Adipose tissue (tissue), 3 donors: ENCODE results near the gene AADACL2. TPM values are rescaled to one million over a fixed set of nuclear protein-coding genes. Genes with fewer than 3 reads are reported as not detected.

Source experiments
- H3K27ac ChIP-seq: one replicate; pipeline ENCODE4 v1.5.1; 2013; ENCODE audit warnings: low read depth, low read length
- WGBS, 3 donors: extraction: QIAGEN DNeasy Blood & Tissue Kit; methylation state at CpG; one replicate each; pipeline ENCODE4 v1.1.7; 2013; 5-methylcytosine and 5-hydroxymethylcytosine counted together
- polyA plus RNA-seq, 3 donors: library from polyadenylated mRNA; stranded (reverse); fragments of 200-250 nt; gene quantifications; one replicate each; pipeline ENCODE4 v1.2.3, GENCODE V29; 2013
- donor health status: healthy with polysubstance abuse.
- donor health status: Bipolar disorder and iron deficiency.
- donor health status: healthy.

Gene AADACL2, protein sequence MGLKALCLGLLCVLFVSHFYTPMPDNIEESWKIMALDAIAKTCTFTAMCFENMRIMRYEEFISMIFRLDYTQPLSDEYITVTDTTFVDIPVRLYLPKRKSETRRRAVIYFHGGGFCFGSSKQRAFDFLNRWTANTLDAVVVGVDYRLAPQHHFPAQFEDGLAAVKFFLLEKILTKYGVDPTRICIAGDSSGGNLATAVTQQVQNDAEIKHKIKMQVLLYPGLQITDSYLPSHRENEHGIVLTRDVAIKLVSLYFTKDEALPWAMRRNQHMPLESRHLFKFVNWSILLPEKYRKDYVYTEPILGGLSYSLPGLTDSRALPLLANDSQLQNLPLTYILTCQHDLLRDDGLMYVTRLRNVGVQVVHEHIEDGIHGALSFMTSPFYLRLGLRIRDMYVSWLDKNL
- polyA plus RNA-seq: 1 to 10 TPM in 1 of 3 donors, under 1 TPM in 2; 0.06 to 1.1 (median 0.21) TPM

DNA sequence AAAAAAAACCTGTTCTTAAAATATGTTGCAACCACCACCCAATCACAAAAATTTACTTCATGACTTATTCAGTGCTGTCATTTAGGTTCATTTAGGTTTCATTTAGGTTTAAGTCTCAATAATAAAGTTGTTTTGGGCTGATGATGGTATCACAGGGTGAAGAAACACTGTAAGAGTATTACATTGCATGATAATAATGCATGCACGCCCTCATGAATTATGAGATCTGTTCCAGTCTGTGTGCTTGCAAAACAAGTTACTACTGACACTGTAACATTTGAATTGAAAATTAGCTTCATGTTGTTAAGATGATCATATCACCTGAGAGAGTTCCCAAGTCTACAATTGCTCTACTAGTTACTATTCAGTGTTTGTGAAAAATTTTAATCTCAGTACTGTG, at the start of gene AADACL2:
TSS of gene AADACL2 (plus strand) at position 315 of the 400 bp plus-strand sequence. CDS start 109 bp downstream, outside the sequence.
- WGBS, 3 donors: 78 to 91% (median 81%) methylated on average over 1 of the region's 1 CpG
- no peak within 1 kb of the TSS for H3K27ac ChIP-seq

DNA sequence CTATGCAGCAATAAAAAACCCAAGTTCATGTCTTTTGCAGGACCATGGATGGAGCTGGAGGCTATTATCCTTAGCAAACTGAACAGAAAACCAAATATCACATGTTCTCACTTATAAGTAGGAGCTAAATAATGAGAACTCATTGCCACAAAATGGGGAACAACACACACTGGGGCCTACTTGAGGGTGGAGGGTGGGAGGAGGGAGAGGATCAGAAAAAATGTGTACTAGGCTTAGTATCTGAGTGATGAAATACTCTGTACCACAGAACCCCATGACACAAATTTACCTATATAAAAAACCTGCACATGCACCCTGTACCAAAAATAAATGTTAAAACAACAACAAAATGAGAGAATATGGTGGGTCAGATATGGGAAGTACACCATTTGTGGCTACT, 49.6 kb upstream of the AADACL2 start:
- H3K27ac ChIP-seq: no peak overlapping the region

DNA sequence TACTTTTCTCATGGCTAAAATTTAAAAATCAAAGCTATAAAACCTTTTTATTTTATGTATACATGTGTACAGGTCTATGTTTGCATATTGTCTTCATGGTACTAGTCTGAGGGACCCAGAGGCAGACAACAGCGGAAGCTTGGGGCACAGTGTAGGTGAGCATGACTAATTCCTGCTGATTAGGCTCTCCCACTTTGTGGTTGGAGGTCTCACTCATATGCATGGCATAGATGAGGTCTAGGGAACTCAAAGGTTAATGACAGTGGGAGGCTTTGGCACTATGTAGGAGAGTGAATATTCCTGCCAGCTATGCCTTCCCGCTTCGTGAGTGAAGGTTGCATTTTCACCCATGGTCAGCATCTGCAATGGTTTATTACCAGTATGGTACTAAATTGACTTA, 47.5 kb upstream of the AADACL2 start:
- WGBS, 3 donors: 84 to 93% (median 92%) methylated on average over 3 of the region's 3 CpGs

DNA sequence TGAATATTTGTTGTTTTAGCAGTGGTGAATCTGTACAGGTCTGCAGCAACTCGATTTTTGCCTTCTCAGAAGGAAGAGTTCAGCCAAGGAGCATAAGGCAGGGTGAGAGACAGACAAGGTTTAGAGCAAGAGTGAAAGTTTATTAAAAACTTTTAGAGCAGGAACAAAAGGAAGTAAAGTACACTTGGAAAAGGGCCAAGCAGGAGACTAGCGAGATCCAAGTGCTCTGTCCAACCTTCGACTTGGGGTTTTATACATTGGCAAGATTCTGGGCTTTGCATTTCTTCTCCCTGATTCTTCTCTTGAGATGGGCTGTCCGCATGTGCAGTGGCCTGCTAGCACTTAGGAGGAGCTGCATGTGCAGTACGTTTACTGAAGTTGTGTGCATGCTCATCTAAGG, 46.7 kb upstream of the AADACL2 start:
- 21 to 30% (median 28%) methylated on average over 5 of the region's 5 CpGs for WGBS, 3 donors
- H3K27ac ChIP-seq: no peak overlapping the region

More for the DNA sequence above, 47.5 kb upstream of the AADACL2 start:
- no peak overlapping the region for H3K27ac ChIP-seq

DNA sequence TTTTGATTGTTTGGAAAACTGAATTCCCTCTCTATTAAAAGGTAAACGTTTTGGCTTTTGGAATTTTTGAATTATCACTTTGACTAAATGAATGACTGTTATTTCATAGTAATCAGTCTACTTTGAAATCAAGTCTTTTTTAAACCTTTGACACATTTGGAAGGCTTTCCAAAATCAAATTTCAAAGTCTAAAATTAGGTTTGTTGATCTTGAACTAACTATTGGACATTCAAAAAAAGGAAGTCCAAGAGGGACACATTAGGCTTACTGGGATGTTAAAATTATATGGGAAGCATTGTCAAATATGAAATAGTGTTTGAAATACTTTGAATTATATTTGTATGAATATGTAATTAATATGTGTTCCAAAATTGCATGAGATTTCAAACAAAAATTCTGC, 45.2 kb upstream of the AADACL2 start:
- H3K27ac ChIP-seq: no peak overlapping the region
- 33 to 53% (median 43%) methylated on average over 1 of the region's 1 CpG for WGBS, 3 donors

DNA sequence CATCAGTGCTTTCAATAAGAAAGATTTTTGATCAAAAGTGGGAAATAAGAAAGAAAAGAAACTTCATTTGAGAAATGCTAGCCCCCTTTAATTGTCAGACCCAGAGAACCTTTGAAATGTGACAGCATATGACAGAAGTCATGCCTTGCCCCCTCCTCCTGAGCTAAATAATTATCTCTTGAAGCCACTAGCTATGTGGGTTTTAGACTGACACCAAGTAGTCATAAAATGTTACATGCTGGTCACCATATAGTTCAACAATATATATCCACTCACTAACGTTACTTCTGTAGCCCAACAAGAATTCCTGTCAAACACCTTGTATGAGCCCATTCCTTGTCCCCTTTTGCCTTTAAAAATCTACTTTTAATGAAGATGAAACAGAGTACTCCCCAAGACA, 43.1 kb upstream of the AADACL2 start:
- H3K27ac ChIP-seq: no peak overlapping the region
- WGBS, 3 donors: 87 to 89% (median 88%) methylated on average over 1 of the region's 1 CpG

DNA sequence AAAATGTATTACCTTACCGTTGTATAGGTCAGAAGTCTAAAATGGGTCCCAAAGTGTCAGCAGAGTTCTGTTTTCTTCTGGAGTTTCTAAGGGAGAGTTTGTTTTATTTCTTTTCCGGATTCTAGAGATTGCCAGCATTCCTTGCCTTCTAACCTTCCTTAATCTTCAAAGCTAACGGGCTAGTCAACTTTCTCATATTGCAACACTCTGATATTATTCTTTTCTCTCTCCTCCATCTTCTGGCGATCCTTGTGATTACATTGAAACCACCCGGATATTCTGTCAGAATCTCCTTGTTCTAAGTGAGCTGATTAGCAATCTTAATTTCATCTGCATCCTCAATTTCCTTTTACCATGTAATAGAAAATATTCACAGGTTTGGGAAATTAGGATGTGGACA, 36.2 kb upstream of the AADACL2 start:
- 57 to 69% (median 68%) methylated on average over 5 of the region's 5 CpGs for WGBS, 3 donors
- H3K27ac ChIP-seq: no peak overlapping the region

DNA sequence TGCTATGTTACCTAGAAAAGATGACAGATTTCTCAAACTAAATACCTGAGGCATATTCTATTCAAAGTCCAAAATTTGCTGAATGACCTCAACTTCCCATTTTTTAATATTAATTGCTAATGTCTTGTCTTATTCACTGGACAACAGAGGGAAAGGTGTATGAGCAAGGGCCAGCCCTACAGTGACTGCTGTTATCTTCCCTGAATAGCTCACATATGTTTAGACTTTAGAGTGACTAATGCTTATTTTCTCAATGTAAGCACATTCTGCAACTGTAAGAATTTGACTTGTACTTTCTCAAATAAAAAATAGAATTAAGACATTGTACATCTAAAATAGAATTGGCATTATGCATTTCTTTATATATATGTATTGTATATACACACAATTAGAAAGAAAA, 26.5 kb upstream of the AADACL2 start:
- no peak overlapping the region for H3K27ac ChIP-seq

DNA sequence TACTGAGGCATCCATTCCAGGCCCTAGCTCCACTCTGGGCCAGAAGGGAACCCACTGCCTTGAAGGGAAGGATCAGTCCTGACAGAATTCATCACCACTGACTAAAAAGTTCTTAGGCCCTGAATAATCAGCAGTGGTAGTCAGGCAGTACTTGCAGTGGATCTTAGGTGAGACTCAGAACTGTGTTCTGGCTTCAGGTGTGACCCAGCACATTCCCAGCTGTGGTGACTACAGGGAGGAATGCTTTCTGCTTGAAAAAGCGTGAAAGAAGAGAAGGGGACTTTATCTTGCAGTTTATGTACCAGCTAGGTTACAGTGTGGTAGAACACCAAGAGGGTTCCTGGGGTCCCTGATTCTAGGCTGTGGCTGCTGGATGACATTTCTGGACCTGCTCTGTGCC, 24.9 kb upstream of the AADACL2 start:
- WGBS, 3 donors: 85 to 91% (median 90%) methylated on average over 1 of the region's 1 CpG
- no peak overlapping the region for H3K27ac ChIP-seq

DNA sequence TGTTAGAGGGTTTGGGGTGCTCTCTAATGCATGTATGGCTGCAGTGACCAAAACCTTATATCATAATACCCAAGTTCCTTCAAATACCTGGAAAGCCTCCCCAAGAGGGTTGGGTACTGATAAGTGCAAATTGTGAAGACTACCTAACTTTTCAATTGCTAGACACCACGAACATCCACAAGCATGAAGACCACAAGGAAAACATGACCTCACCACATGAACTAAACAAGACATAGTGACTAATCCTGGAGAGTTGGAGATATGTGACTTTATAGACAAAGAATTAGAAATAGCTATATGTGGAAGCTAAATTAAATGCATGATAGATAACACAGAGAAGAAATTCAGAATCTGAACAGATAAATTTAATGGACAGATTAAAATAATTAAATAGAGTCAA, 23.9 kb upstream of the AADACL2 start:
- H3K27ac ChIP-seq: no peak overlapping the region
- 55 to 83% (median 73%) methylated on average over 1 of the region's 1 CpG for WGBS, 3 donors

DNA sequence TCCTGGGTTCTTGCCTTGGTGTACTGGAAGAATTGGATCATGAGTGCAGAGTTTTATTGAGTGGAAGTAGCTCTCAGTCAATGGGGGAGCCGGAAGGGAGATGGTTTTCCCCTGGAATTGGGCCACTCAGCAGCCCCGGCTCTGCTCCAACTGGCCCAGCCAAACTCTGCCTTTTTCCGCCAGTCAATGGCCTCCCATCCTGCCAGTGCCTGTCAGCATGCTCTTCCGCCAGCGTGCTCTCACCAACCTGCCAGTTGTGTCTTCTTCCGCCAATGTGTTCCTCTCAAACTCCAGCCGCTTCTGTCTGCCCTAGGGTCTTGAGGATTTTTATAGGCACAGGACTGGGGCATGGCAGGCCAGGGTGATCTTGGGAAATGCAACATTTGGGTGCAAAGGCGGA, 12.4 kb upstream of the AADACL2 start:
- WGBS, 3 donors: 88 to 98% (median 94%) methylated on average over 8 of the region's 8 CpGs
- no peak overlapping the region for H3K27ac ChIP-seq

DNA sequence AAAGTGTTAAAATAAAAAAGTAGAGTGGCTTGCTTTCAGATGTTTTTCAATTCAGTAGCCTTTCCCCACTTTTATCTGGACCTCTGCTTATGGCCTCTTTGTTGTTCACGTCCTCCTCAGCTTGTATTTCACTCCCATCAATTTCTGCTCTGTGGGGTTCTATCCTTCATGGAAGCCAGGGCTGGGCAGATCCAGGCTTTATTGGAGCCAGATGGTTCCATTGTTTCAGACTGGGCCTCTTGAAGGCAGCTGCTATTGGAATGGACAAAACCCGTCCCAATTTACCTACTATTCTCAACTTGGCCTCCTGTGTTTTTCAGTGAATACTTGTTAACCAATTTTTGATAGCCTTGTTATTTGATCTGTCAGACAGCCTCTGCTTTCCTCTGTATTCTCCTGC, 10.9 kb upstream of the AADACL2 start:
- WGBS, 3 donors: 83 to 91% (median 87%) methylated on average over 2 of the region's 2 CpGs
- no peak overlapping the region for H3K27ac ChIP-seq

DNA sequence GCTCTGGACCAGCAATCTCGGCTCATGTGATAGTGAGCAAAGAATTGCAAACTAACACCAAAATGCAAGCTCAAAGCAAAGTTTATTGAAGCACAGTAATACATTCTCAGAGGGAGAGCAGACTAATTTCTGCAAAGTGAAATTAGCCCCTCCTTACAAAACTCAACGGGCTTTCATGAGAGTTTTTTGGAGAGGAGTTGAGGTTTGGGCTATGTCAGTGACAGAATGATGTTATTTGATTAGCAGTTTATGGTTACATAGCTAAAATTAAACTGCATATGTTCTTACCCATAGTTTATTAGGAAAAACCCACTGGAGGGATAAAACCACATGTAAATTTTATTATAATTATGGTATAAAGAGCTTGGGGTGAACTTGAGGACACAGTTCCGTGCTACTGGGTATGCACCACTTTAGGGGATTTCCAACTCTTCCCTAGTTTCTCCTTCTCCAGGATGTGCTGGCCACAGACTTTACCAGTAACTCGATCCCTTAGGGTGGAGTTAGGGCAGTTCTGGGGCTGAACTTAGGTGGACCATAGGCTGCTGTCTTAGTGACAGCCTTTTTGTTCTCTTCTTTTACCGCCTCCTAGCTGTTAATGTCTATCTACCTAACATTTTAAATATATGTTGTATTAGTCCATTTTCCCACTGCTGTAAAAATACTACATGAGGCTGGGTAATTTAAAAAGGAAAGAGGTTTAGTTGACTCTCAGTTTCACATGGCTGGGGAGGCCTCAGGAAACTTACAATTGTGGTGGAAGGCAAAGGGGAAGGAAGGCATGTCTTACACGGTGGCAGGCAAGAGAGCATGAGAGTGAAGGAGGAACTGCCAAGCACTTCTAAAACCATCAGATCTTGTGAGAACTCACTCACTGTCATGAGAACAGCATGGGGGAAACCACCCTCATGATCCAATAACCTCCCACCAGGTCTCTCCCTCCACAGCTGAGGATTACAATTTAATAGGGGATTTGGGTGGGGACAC, 8.9 kb upstream of the AADACL2 start:
- 73 to 86% (median 74%) methylated on average over 6 of the region's 6 CpGs for WGBS, 3 donors

DNA sequence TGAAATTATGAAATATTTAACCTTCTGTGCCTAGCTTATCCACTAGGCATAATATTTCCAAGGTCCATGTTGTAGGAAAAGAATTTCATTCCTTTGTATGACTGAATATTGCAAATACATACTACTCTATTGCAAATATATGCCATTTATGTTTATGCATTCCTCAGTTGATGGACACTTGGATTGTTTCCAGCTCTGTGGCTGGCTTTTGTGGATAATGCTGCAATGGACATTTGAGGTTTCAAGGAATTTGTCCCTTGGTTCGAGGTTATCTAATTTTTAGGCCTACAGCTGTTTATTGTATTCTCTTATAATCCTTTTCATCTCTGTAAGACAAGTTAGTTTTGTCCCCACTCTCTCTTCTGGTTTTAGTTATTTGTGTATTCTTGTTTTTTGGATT, 7.7 kb upstream of the AADACL2 start:
- WGBS, 3 donors: 67 to 80% (median 69%) methylated on average over 1 of the region's 1 CpG
- no peak overlapping the region for H3K27ac ChIP-seq

More for the DNA sequence above, 8.9 kb upstream of the AADACL2 start:
- no peak overlapping the region for H3K27ac ChIP-seq

DNA sequence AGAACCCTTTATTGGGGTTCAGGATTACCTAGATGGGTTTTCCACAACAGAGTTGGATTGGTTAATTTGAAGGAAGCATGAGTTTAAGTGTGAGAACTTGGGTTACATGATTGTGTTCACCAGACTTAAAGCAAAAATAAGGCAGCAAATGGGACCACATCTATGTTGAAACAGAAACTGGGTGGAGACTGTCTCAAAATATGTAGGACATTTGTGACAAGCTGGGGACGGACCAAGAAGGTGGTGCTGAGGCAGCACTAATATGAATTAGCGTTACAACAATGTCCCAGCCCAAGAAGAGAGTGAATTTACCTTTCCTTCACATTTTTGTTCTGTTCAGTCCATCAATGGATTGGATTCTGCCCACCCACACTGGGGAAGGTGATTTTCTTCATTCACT, 866 bp upstream of the AADACL2 start:
- WGBS, 3 donors: 79 to 88% (median 85%) methylated on average over 2 of the region's 2 CpGs

DNA sequence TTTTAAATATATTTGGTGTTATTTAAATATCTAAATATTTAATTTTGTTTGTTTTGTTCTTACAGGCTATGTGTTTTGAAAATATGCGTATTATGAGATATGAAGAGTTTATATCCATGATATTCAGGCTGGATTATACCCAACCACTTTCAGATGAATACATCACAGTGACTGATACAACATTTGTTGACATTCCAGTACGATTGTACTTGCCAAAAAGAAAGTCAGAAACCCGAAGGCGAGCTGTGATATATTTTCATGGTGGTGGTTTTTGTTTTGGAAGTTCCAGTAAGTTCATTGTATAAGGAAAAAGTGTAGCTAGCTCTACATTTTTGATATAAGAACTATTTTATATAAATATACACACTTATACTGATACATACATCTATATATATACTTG, 6.9 kb downstream of the AADACL2 start:
- 61 to 80% (median 75%) methylated on average over 4 of the region's 4 CpGs for WGBS, 3 donors
- no peak overlapping the region for H3K27ac ChIP-seq

More for the DNA sequence above, 866 bp upstream of the AADACL2 start:
- no peak overlapping the region for H3K27ac ChIP-seq

DNA sequence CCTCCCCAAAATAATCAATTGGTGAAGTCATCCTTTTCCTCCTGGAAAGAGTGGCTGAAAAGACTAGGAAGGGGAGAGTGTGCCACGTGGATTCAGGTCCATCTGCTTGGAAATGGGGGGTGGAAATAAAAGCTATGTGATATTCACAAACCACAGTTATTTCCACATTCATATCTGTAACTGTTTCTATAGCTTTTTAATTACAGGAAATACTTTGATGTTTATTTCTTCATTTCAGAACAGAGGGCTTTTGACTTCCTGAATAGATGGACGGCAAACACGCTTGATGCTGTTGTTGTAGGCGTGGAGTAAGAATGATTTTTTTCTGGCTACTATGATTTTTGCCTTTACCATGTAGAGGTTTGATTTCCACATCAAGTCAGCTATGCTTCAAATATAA, 10.1 kb downstream of the AADACL2 start:
- no peak overlapping the region for H3K27ac ChIP-seq
- WGBS, 3 donors: 28 to 76% (median 45%) methylated on average over 4 of the region's 4 CpGs

DNA sequence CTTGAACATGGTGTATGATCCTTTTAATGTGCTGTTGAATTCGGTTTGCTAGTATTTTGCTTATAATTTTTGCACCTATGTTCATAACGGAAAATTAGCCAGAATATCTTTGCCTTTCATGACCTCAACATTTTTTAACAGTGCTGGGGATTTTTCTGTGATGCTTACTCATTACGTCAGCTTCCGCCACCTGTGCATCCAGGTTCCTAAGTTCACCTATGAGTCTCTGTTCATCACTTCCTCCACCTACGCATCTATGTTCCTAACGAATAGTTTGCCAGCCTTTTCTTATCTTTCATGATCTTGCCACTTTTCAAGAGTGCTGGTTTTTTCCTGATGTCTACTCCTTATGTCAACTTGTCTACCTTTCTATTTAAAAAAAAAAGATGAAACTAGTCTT, 16.5 kb downstream of the AADACL2 start:
- no peak overlapping the region for H3K27ac ChIP-seq
- WGBS, 3 donors: 81 to 90% (median 90%) methylated on average over 6 of the region's 6 CpGs

DNA sequence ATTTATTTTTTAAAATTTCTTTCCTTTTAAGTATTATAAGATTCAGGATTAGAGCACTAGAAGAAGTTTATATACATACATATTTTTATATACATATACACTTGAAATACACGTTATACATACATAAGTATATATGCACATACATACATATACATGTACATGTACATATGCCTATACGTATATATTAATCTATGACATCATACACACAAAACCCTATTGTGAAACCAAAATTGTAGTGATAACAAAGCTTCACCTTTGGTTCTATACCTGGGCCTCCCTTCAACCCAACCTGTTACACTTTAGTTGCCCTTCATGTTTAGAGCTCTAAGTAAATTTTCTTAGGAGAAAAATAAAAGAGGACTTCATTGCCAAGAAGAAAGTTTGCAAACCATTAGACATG, 17.0 kb downstream of the AADACL2 start:
- WGBS, 3 donors: 80 to 86% (median 81%) methylated on average over 2 of the region's 2 CpGs
- H3K27ac ChIP-seq: no peak overlapping the region
